ENCODE data around the gene PLIN5. TPM values are rescaled to one million over a fixed set of nuclear protein-coding genes. Genes with fewer than 3 reads are reported as not detected.

PLIN5 gene
- total and polyA plus RNA-seq, 10 of the 15 experiments (the other 5 are each of a cell fraction or from before 2014, with no cell fraction given): 0.15 to 0.33 TPM; not detected in 8

GRCh38 chr19:4529924-4530522 lies 5.0 kb downstream of the PLIN5 start:
- no peak overlapping the region for H3K27ac ChIP-seq (ENCODE audit: control insufficient read depth, insufficient read depth)
- H3K9me3 ChIP-seq (replicated peaks; ENCODE audit: control insufficient read depth, insufficient read depth, low read length): no peaks in the 10 kb centered on the region; the same call in 2 of the 3 replicates
- ATAC-seq: no peak
- no peak overlapping the region for H2AFZ ChIP-seq (ENCODE audit: control insufficient read depth, low read depth, low read length)
- no peak for TF ChIP-seq FOXK2 (IDR thresholded peaks at IDR 0.05)
- no peak for TF ChIP-seq MEF2B (IDR thresholded peaks at IDR 0.05; ENCODE audit: partially characterized antibody, poor library complexity, severe bottlenecking)
- TF ChIP-seq ZBED1 (IDR thresholded peaks at IDR 0.05; ENCODE audit: borderline replicate concordance): no peak
- no peak for TF ChIP-seq RAD21 (IDR thresholded peaks at IDR 0.05; ENCODE audit: insufficient read depth, low read depth, low read length)
- no peak for TF ChIP-seq SMAD1 (IDR thresholded peaks at IDR 0.05; ENCODE audit: low read depth, partially characterized antibody)
- TF ChIP-seq RELA (IDR thresholded peaks at IDR 0.05; ENCODE audit: borderline replicate concordance, partially characterized antibody): no peak
- no peak for TF ChIP-seq ESRRA (IDR thresholded peaks at IDR 0.05; ENCODE audit: low read length)
- TF ChIP-seq WRNIP1 (IDR thresholded peaks at IDR 0.05; ENCODE audit: borderline replicate concordance, low read depth, low read length): no peak
- TF ChIP-seq MEF2A (IDR thresholded peaks at IDR 0.05; ENCODE audit: insufficient read depth, low read depth, low read length): no peak
- TF ChIP-seq ATF2 (IDR thresholded peaks at IDR 0.05; ENCODE audit: low read length): no peak
- no peak for TF ChIP-seq SPI1 (IDR thresholded peaks at IDR 0.05; ENCODE audit: borderline replicate concordance, insufficient read depth, low read depth, low read length)
- TF ChIP-seq DPF2 (IDR thresholded peaks at IDR 0.05): no peak
- no peak for TF ChIP-seq ATF7 (IDR thresholded peaks at IDR 0.05; ENCODE audit: low read depth)
- no peak for TF ChIP-seq HDAC6 (IDR thresholded peaks at IDR 0.05; ENCODE audit: unreplicated experiment)
- H3K9ac ChIP-seq (ENCODE audit: control insufficient read depth, insufficient read depth, low read length): no peak overlapping the region
- in situ Hi-C loops (cut with MboI) (no loop called here), intact Hi-C loops (cut with micrococcal nuclease; ENCODE audit: unreplicated experiment) (no loop called here)
- BruUV-seq (replicated peaks): no TSS peak
- H3K27me3 ChIP-seq (replicated peaks in 1 of 2; ENCODE audit: control insufficient read depth in 2 of 2, insufficient read depth in 2 of 2, low read length in 1 of 2): no peaks in the 10 kb centered on the region; a peak in 1 of 4 replicates
- WGBS (ENCODE audit: insufficient coverage, insufficient replicate concordance, low lambda C conversion rate, missing lambda C conversion rate): 53% methylated on average over 14 of the region's 14 CpGs
- SMC1A ChIA-PET (ENCODE audit: uncharacterized antibody, unreplicated experiment): no interaction called here
- CTCF ChIA-PET: no interaction called here
- RAD21 ChIA-PET (ENCODE audit: unreplicated experiment): no interaction called here
- H3K4me1 ChIP-seq (ENCODE audit: control insufficient read depth, insufficient read depth, low read length): no peaks in the 10 kb centered on the region
- FAIRE-seq: no peak
- POLR2A ChIA-PET: no interaction called here
- no peaks in the 10 kb centered on the region for H3K79me2 ChIP-seq (ENCODE audit: control insufficient read depth, insufficient read depth, low read length)
- H3K4me3 ChIP-seq: no peak overlapping the region
- H3K36me3 ChIP-seq (ENCODE audit: control insufficient read depth in 2 of 2, insufficient read depth in 2 of 2, low read length in 1 of 2): no peaks in the 10 kb centered on the region
- H4K20me1 ChIP-seq (ENCODE audit: control insufficient read depth, insufficient read depth): no peaks in the 10 kb centered on the region
- H3K4me2 ChIP-seq (ENCODE audit: control insufficient read depth, insufficient read depth): no peak overlapping the region
- no peak for DNase-seq (ENCODE audit: low read depth, low spot score)
